Endodermal cell (in vitro differentiated cells): ENCODE results near the gene FANCE. TPM values are rescaled to one million over a fixed set of nuclear protein-coding genes. Genes with fewer than 3 reads are reported as not detected.

Source experiments
- DNase-seq: peaks from one replicate; pipeline ENCODE4 v3.0.0-alpha.2; 2017
- H3K27ac ChIP-seq: 2 replicates; pipeline ENCODE4 v1.5.1; 2013; ENCODE audit warnings: mild to moderate bottlenecking, low read depth, low read length, moderate library complexity
- H3K27me3 ChIP-seq: 2 replicates; pipeline ENCODE4 v1.6.1; 2013; ENCODE audit warnings: mild to moderate bottlenecking, low read length, moderate library complexity; ENCODE audit not compliant: insufficient read depth, control insufficient read depth, poor library complexity, severe bottlenecking
- H3K36me3 ChIP-seq: 2 replicates; pipeline ENCODE4 v1.7.0; 2013; ENCODE audit warnings: mild to moderate bottlenecking, low read length, moderate library complexity; ENCODE audit not compliant: control insufficient read depth, insufficient read depth
- H3K4me1 ChIP-seq: one replicate; pipeline ENCODE4 v1.7.0; 2013; ENCODE audit warnings: low read length; ENCODE audit not compliant: control insufficient read depth, insufficient read depth
- H3K4me3 ChIP-seq: 2 replicates; pipeline ENCODE4 v1.5.1; 2013; ENCODE audit warnings: mild to moderate bottlenecking, low read length, moderate library complexity
- H3K9ac ChIP-seq: 2 replicates; pipeline ENCODE4 v1.6.1; 2013; ENCODE audit warnings: mild to moderate bottlenecking, low read length, moderate library complexity; ENCODE audit not compliant: poor library complexity, severe bottlenecking; ENCODE audit errors: extremely low read depth
- H3K9me3 ChIP-seq: 2 replicates; pipeline ENCODE4 v1.6.1; 2013; ENCODE audit warnings: mild to moderate bottlenecking, low read length, moderate library complexity; ENCODE audit not compliant: control insufficient read depth
- H3K27ac Mint-ChIP-seq: 2 replicates; pipeline ENCODE4 v1.8.0; 2020; ENCODE audit warnings: mixed read lengths
- H3K27me3 Mint-ChIP-seq: 2 replicates; pipeline ENCODE4 v1.8.0; 2021; ENCODE audit warnings: mild to moderate bottlenecking, mixed read lengths; ENCODE audit not compliant: insufficient read depth
- H3K36me3 Mint-ChIP-seq: 2 replicates; pipeline ENCODE4 v1.8.0; 2020; ENCODE audit warnings: low read depth, mixed read lengths
- H3K4me1 Mint-ChIP-seq: 2 replicates; pipeline ENCODE4 v1.8.0; 2020; ENCODE audit warnings: mixed read lengths
- H3K4me3 Mint-ChIP-seq: 2 replicates; pipeline ENCODE4 v1.8.0; 2020; ENCODE audit warnings: mild to moderate bottlenecking, moderate library complexity, mixed read lengths
- H3K9me3 Mint-ChIP-seq: 2 replicates; pipeline ENCODE4 v1.8.0; 2020; ENCODE audit warnings: mild to moderate bottlenecking, mixed read lengths
- CTCF ChIP-seq: fragments of 200-600 bp; sonication (generic); conservative IDR thresholded peaks from 2 replicates; pipeline ENCODE4 v1.5.0; 2021; ENCODE audit warnings: antibody characterized with exemption, mild to moderate bottlenecking
- WGBS, 2 experiments: methylation state at CpG; one replicate each; pipeline versions ENCODE4 v1.1.5 to v1.1.7; 2013; ENCODE audit warnings: missing lambda C conversion rate in 2 of 2, mixed read lengths in 1 of 2; ENCODE audit not compliant: insufficient coverage in 1 of 2, insufficient read length in 1 of 2; 5-methylcytosine and 5-hydroxymethylcytosine counted together
- total RNA-seq, 2 donors: library from RNA; stranded (reverse); fragmentation: NEBNext Ultra II Directional in 1 of 2; extraction: Animal tissue kit (Norgen Biotek cat#: 25700) in 1 of 2; gene quantifications; 2 replicates in 1 of 2; 3 replicates in 1 of 2; pipeline ENCODE4 v1.2.1, GENCODE V29; 2021

FANCE gene
- total RNA-seq, 2 donors from 2014 or later = 13.5 to 16.4 TPM

GRCh38 chr6:35507221-35507620, 55.1 kb downstream of the FANCE start:
- H3K9me3 ChIP-seq = no peaks in the 10 kb centered on the region
- WGBS, 2 experiments = 93 to 100% methylated on average over 1 to 2 of the region's 2 CpGs
- H3K9ac ChIP-seq = no peak overlapping the region
- H3K27ac ChIP-seq = no peak overlapping the region
- no peak overlapping the region for H3K27ac Mint-ChIP-seq
- no peaks in the 10 kb centered on the region for H3K4me1 ChIP-seq
- no peaks in the 10 kb centered on the region for H3K9me3 Mint-ChIP-seq
- H3K27me3 ChIP-seq = no peaks in the 10 kb centered on the region
- DNase-seq = no peak
- TF ChIP-seq CTCF = no peak
- H3K4me3 Mint-ChIP-seq = no peak overlapping the region
- no peaks in the 10 kb centered on the region for H3K36me3 ChIP-seq
- no peak overlapping the region for H3K4me3 ChIP-seq
- H3K36me3 Mint-ChIP-seq = no peaks in the 10 kb centered on the region
- no peaks in the 10 kb centered on the region for H3K4me1 Mint-ChIP-seq
- peaks cover 25% of the 10 kb centered on the region for H3K27me3 Mint-ChIP-seq

GRCh38 chr6:35508027-35508426, 55.9 kb downstream of the FANCE start:
- no peak for TF ChIP-seq CTCF
- Mint-ChIP-seq H3K4me1 (no peaks in the 10 kb centered on the region), H3K4me3 (no peak overlapping the region), H3K27me3 (peaks cover 25% of the 10 kb centered on the region), H3K9me3 (no peaks in the 10 kb centered on the region), H3K27ac (no peak overlapping the region), H3K36me3 (no peaks in the 10 kb centered on the region)
- Histone ChIP-seq H3K27ac (no peak overlapping the region), H3K4me3 (no peak overlapping the region), H3K9me3 (no peaks in the 10 kb centered on the region), H3K36me3 (no peaks in the 10 kb centered on the region), H3K4me1 (no peaks in the 10 kb centered on the region), H3K9ac (no peak overlapping the region), H3K27me3 (no peaks in the 10 kb centered on the region)
- no peak for DNase-seq
- 63 to 87% methylated on average over 1 to 2 of the region's 2 CpGs for WGBS, 2 experiments

DNA sequence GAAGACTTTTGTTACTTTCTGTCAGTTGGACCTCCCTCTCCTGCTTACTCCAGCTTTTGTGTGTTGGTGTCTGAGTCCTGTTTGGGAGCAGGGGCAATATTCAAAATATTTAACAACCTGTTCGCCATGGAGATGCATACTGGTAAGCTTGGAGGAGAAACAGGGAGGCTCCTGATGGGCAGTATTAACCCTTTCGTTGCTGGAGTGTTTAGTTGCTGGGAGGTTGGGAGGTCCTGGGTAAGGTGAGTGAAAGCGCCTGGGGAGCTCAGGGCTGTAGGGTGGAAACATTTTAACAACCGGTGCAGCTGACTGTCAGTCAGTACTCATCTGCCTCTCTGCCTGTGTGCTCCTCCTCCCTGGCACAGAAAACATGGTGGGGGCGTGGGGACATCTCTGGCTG, 56.4 kb downstream of the FANCE start:
- H3K27me3 Mint-ChIP-seq = peaks cover 25% of the 10 kb centered on the region
- no peak overlapping the region for H3K4me3 Mint-ChIP-seq
- 50 to 74% methylated on average over 2 to 5 of the region's 5 CpGs for WGBS, 2 experiments
- Histone ChIP-seq H3K9me3 (no peaks in the 10 kb centered on the region), H3K4me1 (no peaks in the 10 kb centered on the region), H3K27ac (no peak overlapping the region), H3K36me3 (no peaks in the 10 kb centered on the region), H3K27me3 (no peaks in the 10 kb centered on the region), H3K9ac (no peak overlapping the region), H3K4me3 (no peak overlapping the region)
- no peak for TF ChIP-seq CTCF
- no peak overlapping the region for H3K27ac Mint-ChIP-seq
- no peaks in the 10 kb centered on the region for H3K36me3 Mint-ChIP-seq
- no peaks in the 10 kb centered on the region for H3K4me1 Mint-ChIP-seq
- no peaks in the 10 kb centered on the region for H3K9me3 Mint-ChIP-seq
- DNase-seq = no peak
